Measurements from ENCODE around the gene XPO6.

The XPO6 gene

DNA sequence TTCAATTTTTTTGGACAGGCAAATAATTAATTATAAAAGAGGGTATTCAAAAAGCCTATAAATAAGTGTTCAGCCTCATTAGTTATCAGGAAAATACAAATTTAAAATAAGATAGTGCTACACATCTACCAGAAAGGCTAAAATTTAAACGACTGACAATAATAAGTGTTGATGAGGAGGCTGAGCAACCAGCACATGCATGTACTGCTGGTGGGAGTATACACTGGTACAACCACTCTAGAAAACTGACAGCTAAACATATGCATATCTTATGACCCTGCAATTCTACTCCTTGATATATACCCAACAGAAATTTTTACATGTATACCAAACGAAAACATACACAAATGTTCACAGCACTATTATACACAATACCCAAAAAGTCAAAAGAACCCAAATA lies 27.1 kb downstream of the XPO6 start:
- DNase-seq (ENCODE audit: low spot score): no peak

DNA sequence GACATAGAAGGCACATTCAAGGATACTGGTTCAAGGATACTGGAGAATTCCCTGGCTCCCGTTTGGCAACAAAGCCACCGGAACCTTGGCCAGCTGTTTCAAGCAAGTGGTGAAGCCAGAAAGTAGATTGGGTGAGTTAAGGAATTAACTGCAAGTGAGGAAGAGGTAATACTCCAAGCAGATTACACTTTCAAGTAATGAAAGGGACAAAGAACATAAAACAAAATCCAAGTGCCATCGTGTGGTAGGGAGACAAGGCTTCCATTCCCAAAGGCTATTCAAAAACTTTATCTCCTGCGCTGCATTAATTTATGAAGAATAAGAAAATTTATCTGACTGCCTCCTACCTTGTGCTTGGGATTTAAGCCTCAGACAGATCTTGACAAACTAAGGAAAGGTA lies 27.8 kb downstream of the XPO6 start:
- no peak for DNase-seq (ENCODE audit: low spot score)

GRCh38 chr16:28183484-28183883 lies 28.3 kb downstream of the XPO6 start:
- DNase-seq (ENCODE audit: low spot score): no peak

- no peak for DNase-seq (ENCODE audit: low spot score)
These were observed 29.0 kb downstream of the XPO6 start for GRCh38 chr16:28182801-28183200.

GRCh38 chr16:28182183-28182582 lies 29.6 kb downstream of the XPO6 start:
- DNase-seq (ENCODE audit: low spot score): no peak

DNA sequence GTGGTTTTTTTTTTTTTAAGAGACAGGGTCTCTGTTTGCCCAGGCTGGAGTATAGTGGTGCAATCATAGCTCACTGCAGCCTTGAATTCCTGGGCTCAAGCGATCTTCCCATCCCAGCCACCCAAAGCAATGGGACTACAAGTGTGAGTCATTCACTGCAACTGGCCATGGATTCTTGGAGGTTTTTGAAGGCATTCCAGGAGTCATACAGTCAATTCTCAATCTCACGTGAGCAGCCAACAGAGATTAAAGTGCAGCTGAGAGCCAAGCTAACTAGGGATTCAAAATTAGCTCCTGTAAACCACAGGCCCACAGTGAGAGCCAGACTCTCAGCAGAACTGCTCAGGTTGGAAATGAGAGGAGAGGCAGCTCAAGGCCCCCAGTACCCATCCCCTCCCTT lies 30.2 kb downstream of the XPO6 start:
- no peak for DNase-seq (ENCODE audit: low spot score)

- no peak for DNase-seq (ENCODE audit: low spot score)
These were observed 30.9 kb downstream of the XPO6 start for GRCh38 chr16:28180655-28181460.

DNA sequence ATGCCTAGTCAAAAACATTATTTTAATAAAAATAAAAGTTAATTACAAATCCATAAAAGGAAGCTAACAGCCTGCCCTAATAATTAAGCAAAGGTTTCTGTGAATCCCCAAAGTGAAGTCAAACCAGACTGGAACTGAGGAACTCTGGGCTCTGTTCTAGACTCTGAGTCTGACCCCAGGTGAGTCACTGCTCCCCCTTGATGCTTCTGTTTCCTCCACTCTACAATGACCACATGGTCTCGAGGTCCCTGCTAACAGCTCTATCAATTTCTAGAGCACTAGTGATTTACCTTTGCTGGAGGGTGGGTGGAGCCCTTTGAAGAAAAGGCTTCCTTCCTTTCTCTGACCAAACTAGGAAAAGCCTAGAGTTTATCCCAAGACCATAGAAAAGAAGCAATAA lies 32.4 kb downstream of the XPO6 start:
- no peak for DNase-seq (ENCODE audit: low spot score)

DNA sequence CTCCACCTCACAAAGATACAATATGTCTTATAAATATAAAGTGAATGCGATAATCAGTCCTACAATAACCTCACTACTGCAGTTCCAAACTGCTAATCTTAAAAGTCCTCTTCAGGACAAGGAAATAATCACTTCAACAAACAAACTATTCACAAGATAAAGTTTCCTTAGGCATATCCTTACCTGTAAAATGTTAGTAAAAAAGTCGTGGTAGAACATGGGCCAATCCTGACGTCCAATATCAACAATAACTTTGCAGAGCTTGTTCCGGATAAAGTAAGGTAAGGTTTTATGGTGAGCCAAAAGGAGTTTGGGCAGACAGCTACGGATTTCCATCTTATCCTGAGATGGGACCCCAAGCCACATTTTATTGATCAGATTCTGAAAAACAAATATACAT lies 36.0 kb downstream of the XPO6 start:
- DNase-seq (ENCODE audit: low spot score): no peak

- DNase-seq (ENCODE audit: low spot score): no peak
These were observed 39.4 kb downstream of the XPO6 start for GRCh38 chr16:28172336-28172735.

DNA sequence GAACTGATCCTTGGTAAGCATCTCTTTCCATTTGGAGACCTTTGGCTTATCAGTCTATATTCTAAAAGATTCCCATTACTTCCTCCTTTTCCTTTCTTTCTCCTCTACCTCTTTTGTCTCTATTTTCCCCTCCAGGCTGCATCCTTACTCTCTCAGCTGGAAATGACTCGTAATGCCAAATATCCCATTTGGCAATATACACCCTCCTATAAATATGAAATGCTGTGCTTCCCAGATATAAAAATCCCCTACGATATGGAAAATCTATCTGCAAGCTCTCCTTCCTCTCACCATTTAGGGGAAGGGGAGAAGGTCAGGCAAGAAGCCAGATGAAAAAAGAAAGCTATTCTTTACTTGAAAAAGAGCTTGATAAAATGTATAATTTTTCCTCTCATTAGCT lies 39.9 kb downstream of the XPO6 start:
- DNase-seq (ENCODE audit: low spot score): no peak

DNA sequence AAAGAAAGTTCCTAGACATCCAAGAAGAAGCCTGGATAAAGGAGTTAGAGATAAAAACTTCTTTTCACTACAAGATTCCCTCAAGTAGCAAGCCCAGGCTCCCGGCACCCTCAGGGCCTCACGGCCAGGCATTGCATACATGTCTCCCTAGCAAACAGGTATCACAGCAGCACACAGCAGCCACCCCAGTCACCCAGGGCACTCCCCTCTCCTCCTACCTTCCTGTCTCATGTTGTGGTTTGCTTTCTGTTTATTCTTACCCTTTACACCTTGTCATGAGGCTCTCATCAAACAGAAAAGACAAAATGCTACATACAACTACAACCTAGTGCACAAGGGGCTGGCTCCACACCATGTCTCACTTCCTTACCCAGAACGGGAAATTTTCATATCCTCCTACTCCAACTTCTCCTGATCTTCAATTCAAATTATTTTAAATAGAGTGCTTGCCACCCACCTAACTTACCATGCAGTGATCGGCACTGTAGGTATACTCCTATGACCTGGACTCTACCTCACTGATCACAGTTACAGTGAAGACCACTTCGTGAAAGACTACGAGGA lies 42.7 kb downstream of the XPO6 start:
- no peak for DNase-seq (ENCODE audit: low spot score)

DNA sequence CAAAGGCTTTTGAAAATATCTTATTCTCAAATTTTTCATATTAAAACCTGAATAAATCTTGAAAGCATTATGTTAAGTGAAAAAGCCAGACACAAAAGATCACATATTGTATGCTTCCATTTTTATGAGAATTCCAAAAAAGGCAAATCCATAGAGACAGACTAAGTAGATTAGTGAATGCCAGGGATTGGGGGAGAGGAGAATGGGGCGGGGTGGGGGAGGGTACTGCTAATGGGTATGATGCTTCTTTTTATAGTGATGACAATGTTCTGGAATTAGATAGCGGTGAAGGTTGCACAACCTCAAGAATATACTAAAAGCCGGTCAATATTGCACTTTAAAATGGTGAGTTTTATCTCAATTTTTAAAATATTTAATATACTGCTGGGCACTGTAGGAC lies 44.0 kb downstream of the XPO6 start:
- no peak for DNase-seq (ENCODE audit: low spot score)

DNA sequence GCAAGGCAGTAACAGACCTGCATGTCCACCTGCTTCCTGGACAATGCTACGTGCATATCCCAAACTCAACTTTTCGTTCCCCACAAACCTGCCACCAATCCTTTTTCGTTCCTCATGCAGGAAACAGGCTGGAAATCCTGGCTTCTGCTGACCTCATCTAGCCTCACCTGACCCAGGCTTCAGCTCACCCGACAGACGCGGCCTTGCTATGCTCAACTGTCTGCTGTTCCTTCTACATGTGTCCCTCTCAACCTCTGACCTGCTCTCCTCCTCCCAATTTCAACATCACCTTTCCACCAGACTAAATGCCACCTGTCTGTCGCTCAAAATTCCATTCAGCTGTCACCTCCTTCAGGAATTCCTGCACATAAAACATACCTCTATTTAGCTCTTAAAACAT lies 44.5 kb downstream of the XPO6 start:
- no peak for DNase-seq (ENCODE audit: low spot score)

DNA sequence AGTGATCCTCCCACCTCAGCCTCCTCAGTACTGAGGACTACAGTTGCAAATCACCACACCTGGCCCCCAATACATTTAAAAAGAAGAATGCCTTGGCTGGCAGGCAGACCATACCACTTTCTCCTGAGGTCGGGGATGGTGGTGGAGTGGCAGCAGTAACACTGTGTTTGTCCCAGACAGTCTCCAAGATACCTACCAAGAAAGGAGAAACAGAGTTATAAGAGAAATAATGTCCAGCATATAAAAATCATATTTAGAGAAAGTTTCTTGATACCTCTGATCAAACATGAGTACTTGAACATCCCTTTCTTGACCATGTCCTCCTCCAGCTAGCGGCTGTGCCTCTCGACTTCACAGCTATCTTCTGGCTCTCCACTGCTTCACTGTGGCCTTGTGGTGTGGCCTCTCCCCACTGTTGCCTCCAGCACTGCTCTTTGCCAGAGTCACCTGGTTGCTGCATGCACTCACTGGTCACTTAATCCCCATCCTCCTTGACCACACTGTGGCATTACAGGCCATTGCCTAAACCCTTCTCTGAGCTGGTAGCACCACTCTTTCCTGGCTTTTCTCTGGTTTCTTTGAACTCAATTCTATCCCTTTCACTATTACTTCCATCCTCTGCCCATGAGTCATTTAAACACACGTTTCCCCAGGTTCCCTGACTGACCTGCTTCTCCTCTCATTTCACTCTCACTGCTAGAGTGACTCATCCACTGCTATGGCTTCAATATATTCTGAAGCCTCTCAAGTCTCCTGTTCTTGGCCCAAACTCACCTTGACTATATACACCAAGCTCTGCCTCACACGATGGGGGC lies 45.2 kb downstream of the XPO6 start:
- no peak for DNase-seq (ENCODE audit: low spot score)

GRCh38 chr16:28165598-28165997 lies 46.2 kb downstream of the XPO6 start:
- no peak for DNase-seq (ENCODE audit: low spot score)

- DNase-seq (ENCODE audit: low spot score): no peak
These were observed 47.6 kb downstream of the XPO6 start for GRCh38 chr16:28164140-28164539.

DNA sequence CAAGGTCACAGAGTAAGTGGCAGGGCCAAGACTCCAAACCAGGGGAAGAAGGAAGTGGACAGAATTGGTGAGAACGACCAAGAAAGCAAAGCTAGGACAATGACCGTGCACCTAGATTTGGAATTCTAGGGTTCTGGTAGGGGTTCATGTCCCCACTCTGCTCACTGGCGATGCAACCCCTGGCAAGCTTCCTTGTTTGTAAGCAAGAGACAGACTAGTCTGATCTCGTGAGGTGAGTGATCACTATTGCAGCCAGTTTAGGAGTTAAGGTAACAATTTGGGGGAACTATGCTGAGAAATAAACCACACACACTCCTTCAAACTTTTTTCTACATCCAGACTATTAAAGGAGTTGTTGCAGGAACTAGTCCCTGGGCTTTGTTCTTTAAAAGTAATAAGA lies 48.1 kb downstream of the XPO6 start:
- DNase-seq (ENCODE audit: low spot score): no peak

GRCh38 chr16:28162326-28162877 lies 49.4 kb downstream of the XPO6 start:
- no peak for DNase-seq (ENCODE audit: low spot score)

- no peak for DNase-seq (ENCODE audit: low spot score)
These were observed 50.1 kb downstream of the XPO6 start for GRCh38 chr16:28161626-28162025.

GRCh38 chr16:28158136-28158535 lies 53.6 kb downstream of the XPO6 start:
- no peak for DNase-seq (ENCODE audit: low spot score)

GRCh38 chr16:28156056-28156680 lies 55.6 kb downstream of the XPO6 start:
- no peak for DNase-seq (ENCODE audit: low spot score)

All from hematopoietic multipotent progenitor cell treated with erythropoietin and hydrocortisone succinate and interleukin-3 and kit ligand, for 17 days (in vitro differentiated cells).